ES-I3 (cell line): ENCODE results near the gene GTPBP8.
A peak's percentile ranks its signal among the peaks of the same experiment; 100 is the strongest.

Experiments
- H3K36me3 ChIP-seq: 2 replicates; pipeline ENCODE4 v1.6.1; 2013; ENCODE audit warnings: mild to moderate bottlenecking, low read length, control low read depth, moderate library complexity; ENCODE audit not compliant: insufficient read depth
- H3K4me1 ChIP-seq: 2 replicates; pipeline ENCODE4 v1.6.1; 2013; ENCODE audit warnings: mild to moderate bottlenecking, control low read depth, low read length; ENCODE audit not compliant: insufficient read depth
- H3K9ac ChIP-seq: 2 replicates; pipeline ENCODE4 v1.6.1; 2013; ENCODE audit warnings: low read depth, mild to moderate bottlenecking, low read length, moderate library complexity
- H3K9me3 ChIP-seq: 2 replicates; pipeline ENCODE4 v1.6.1; 2013; ENCODE audit warnings: mild to moderate bottlenecking, low read length, moderate library complexity; ENCODE audit not compliant: control insufficient read depth, insufficient read depth

Gene GTPBP8

GRCh38 chr3:112990672-112991602, at the start of gene GTPBP8:
Gene GTPBP8, plus strand, starts transcription at chr3:112990984. Its CDS starts 16 bp downstream, at chr3:112991000.
- H3K4me1 ChIP-seq = peaks cover 4% of the 10 kb centered on the region; the same call in 1 of the 2 replicates
- no peaks in the 10 kb centered on the region for H3K36me3 ChIP-seq
- peak within 1 kb of the TSS; percentile 94 for H3K9ac ChIP-seq
- H3K9me3 ChIP-seq = no peaks in the 10 kb centered on the region

DNA sequence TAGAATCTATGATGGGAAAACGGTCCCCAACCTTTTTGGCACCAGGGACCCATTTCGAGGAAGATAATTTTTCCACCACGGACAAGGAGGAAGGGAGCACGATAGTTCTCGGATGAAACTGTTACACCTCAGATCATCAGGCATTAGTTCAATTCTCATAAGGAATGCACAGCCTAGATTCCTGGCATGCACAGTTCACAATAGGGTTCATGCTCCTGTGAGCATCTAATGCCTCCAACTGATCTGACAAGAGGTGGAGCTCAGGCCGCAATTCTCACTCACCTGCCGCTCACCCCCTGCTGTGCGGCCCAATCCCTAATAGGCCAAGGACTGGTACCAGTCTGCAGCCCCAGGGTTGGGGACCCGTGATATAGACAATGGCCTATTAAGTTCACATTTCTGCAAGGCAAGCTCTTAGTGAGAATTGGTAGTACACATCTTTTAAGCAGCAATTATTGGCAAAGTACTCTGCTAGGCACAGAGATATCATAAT, 42.4 kb upstream of the GTPBP8 start:
- no peaks in the 10 kb centered on the region for H3K4me1 ChIP-seq
- H3K9me3 ChIP-seq = no peaks in the 10 kb centered on the region
- H3K36me3 ChIP-seq = no peaks in the 10 kb centered on the region
- H3K9ac ChIP-seq = no peak overlapping the region

- Histone ChIP-seq H3K9ac (no peak overlapping the region), H3K4me1 (peaks cover 5% of the 10 kb centered on the region; the same call in 1 of the 2 replicates), H3K36me3 (no peaks in the 10 kb centered on the region), H3K9me3 (no peaks in the 10 kb centered on the region)
Observed at GRCh38 chr3:112956351-112956750, 34.4 kb upstream of the GTPBP8 start.

- Histone ChIP-seq H3K4me1 (peaks cover 5% of the 10 kb centered on the region; the same call in 1 of the 2 replicates), H3K36me3 (no peaks in the 10 kb centered on the region), H3K9me3 (peaks cover 2% of the 10 kb centered on the region), H3K9ac (no peak overlapping the region)
Observed at GRCh38 chr3:112958811-112959560, 31.8 kb upstream of the GTPBP8 start.

DNA sequence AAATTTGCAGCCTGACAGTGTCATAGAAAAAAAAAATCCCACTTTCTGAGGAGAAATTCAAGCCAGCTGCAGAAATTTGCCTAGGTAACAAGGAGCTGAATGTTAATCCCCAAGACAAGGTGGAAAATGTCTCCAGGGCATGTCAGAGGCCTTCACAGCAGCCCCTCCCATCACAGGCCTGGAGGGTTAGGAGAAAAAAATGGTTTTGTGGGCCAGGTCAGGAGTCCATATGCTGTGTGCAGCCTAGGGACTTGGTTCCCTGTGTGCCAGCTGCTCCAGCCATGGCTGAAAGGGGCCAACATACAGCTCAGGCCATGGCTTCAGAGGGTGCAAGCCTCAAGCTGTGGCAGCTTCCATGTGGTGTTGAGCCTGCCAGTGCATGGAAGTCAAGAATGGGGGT, 27.1 kb upstream of the GTPBP8 start:
- peaks cover 2% of the 10 kb centered on the region for H3K9me3 ChIP-seq
- peaks cover 5% of the 10 kb centered on the region; the same call in 1 of the 2 replicates for H3K4me1 ChIP-seq
- no peaks in the 10 kb centered on the region for H3K36me3 ChIP-seq
- no peak overlapping the region for H3K9ac ChIP-seq

DNA sequence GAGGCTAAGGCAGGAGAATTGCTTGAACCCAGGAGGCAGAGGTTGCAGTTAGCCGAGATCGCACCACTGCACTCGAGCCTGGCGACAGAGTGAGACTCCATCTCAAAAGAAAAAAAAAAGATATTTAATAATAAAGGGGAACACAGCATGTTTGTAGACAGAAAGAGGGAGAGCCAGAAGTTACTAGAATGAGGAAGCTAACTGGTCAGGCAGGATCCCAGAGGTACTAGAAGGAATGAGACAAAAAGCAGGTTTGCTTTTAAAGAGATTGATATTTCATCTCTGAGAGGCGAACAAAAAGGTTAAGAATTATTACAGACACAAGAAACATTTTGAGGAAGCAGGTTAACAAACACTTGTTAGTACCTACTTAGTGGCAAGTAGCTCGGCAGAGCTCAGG, 25.1 kb upstream of the GTPBP8 start:
- peaks cover 2% of the 10 kb centered on the region for H3K9me3 ChIP-seq
- no peak overlapping the region for H3K9ac ChIP-seq
- H3K36me3 ChIP-seq = no peaks in the 10 kb centered on the region
- no peaks in the 10 kb centered on the region for H3K4me1 ChIP-seq

DNA sequence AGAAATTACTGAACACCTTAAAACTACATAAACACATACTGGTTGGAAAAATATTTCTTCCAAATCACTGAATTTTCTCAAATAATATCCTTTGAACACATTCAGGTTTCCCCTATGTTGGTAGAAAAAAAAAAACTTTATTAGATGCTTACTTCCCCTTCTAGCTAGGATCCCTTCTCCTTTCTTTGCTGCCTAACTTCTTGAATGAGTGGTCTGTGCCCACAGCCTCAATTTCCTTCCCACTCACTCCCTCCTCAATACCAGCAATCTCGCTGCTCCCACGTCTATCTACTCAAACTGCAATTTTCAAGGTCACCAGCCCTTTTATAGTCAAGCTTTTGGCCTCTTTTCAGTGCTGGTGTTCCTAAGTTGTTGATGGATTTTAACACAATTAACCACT, 24.2 kb upstream of the GTPBP8 start:
- Histone ChIP-seq H3K9ac (no peak overlapping the region), H3K9me3 (peaks cover 2% of the 10 kb centered on the region), H3K36me3 (no peaks in the 10 kb centered on the region), H3K4me1 (no peaks in the 10 kb centered on the region)

GRCh38 chr3:112967425-112967824, 23.4 kb upstream of the GTPBP8 start:
- no peak overlapping the region for H3K9ac ChIP-seq
- peaks cover 2% of the 10 kb centered on the region for H3K9me3 ChIP-seq
- H3K36me3 ChIP-seq = no peaks in the 10 kb centered on the region
- no peaks in the 10 kb centered on the region for H3K4me1 ChIP-seq

GRCh38 chr3:112967828-112968227, 23.0 kb upstream of the GTPBP8 start:
- no peaks in the 10 kb centered on the region for H3K36me3 ChIP-seq
- H3K4me1 ChIP-seq = no peaks in the 10 kb centered on the region
- H3K9ac ChIP-seq = no peak overlapping the region
- H3K9me3 ChIP-seq = peaks cover 2% of the 10 kb centered on the region

DNA sequence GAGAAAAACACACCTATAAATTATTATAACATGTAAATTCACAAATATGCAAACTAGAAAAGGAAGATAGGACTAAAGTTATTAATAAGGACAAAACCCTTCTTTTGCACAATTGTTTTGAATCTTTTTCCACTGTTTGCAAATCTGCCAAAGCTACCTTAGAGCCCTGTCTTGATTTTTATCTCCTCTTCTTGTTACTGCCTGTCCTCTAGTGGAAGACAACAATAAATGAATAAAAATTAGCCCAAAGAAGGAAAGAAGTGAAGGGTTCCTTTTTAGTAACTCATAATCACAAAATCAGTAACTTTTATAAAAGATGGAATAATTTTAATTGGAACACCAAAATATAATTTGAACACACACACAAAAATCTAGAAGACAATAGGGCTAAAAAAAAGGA, 18.6 kb upstream of the GTPBP8 start:
- Histone ChIP-seq H3K9me3 (no peaks in the 10 kb centered on the region), H3K36me3 (no peaks in the 10 kb centered on the region)

GRCh38 chr3:112973325-112974177, 17.2 kb upstream of the GTPBP8 start:
- Histone ChIP-seq H3K4me1 (no peaks in the 10 kb centered on the region), H3K9ac (no peak overlapping the region), H3K36me3 (no peaks in the 10 kb centered on the region), H3K9me3 (no peaks in the 10 kb centered on the region)

More for the DNA sequence above, 18.6 kb upstream of the GTPBP8 start:
- no peaks in the 10 kb centered on the region for H3K4me1 ChIP-seq
- H3K9ac ChIP-seq = no peak overlapping the region

DNA sequence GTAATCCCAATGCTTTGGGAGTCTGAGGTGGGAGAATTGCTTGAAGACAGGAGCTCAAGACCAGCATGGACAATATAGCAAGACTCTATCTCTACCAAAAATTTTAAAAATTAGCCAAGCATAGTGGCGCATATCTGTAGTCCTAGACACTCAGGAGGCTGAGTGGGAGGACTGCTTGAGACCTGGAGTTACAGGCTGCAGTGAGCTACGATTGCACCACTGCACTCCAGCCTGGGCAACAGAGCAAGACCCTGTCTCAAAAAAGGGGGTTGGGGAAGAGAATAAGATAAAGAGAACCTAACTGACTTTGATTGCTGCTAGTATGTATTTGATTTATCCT, 16.6 kb upstream of the GTPBP8 start:
- no peaks in the 10 kb centered on the region for H3K4me1 ChIP-seq
- no peak overlapping the region for H3K9ac ChIP-seq
- H3K9me3 ChIP-seq = no peaks in the 10 kb centered on the region
- no peaks in the 10 kb centered on the region for H3K36me3 ChIP-seq

GRCh38 chr3:112974894-112975293, 15.9 kb upstream of the GTPBP8 start, which contains the start of gene CD200R1:
Gene CD200R1, minus strand, starts transcription at chr3:112975103. Its CDS starts 246 bp downstream, at chr3:112974857.
- Histone ChIP-seq H3K9ac (no peak within 1 kb of the TSS), H3K4me1 (no peaks in the 10 kb centered on the region), H3K9me3 (no peaks in the 10 kb centered on the region), H3K36me3 (no peaks in the 10 kb centered on the region)

GRCh38 chr3:112976001-112976400, 14.8 kb upstream of the GTPBP8 start:
- H3K36me3 ChIP-seq = no peaks in the 10 kb centered on the region
- H3K4me1 ChIP-seq = no peaks in the 10 kb centered on the region
- no peaks in the 10 kb centered on the region for H3K9me3 ChIP-seq
- no peak overlapping the region for H3K9ac ChIP-seq
